ENCODE data around the gene TMEM97.

Gene TMEM97

DNA sequence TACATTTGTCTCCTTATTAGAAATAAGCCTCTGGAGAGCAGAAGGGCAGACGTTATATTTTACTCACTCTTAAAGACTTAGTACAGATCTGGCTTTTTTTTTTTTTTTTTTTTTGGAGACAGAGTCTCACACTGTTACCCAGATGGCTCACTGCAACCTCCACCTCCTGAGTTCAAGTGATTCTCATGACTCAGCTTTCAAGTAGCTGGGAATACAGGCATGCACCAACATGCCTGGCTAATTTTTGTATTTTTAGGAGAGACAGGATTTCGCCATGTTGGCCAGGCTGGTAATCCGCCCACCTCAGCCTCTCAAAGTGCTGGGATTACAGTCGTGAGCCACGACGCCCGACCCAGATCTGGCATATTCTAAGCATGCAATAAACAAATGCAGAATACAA, 36.4 kb upstream of the TMEM97 start:
- no peak overlapping the region for H3K4me3 ChIP-seq (replicated peaks; ENCODE audit: insufficient read depth, low read length)
- no peaks in the 10 kb centered on the region for H3K27me3 ChIP-seq (ENCODE audit: insufficient read depth, poor library complexity, severe bottlenecking)
- TF ChIP-seq SPI1 (IDR thresholded peaks at IDR 0.05; ENCODE audit: borderline replicate concordance, low read depth) (no peak), GABPA (IDR thresholded peaks at IDR 0.05; ENCODE audit: low read depth) (no peak), POLR2AphosphoS5 (IDR thresholded peaks at IDR 0.05; ENCODE audit: low read depth) (no peak)
- TF ChIP-seq, protein P1, sequence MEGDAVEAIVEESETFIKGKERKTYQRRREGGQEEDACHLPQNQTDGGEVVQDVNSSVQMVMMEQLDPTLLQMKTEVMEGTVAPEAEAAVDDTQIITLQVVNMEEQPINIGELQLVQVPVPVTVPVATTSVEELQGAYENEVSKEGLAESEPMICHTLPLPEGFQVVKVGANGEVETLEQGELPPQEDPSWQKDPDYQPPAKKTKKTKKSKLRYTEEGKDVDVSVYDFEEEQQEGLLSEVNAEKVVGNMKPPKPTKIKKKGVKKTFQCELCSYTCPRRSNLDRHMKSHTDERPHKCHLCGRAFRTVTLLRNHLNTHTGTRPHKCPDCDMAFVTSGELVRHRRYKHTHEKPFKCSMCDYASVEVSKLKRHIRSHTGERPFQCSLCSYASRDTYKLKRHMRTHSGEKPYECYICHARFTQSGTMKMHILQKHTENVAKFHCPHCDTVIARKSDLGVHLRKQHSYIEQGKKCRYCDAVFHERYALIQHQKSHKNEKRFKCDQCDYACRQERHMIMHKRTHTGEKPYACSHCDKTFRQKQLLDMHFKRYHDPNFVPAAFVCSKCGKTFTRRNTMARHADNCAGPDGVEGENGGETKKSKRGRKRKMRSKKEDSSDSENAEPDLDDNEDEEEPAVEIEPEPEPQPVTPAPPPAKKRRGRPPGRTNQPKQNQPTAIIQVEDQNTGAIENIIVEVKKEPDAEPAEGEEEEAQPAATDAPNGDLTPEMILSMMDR (IDR thresholded peaks at IDR 0.05; ENCODE audit: insufficient read depth, low read length) = no peak
- TF ChIP-seq, protein P2, sequence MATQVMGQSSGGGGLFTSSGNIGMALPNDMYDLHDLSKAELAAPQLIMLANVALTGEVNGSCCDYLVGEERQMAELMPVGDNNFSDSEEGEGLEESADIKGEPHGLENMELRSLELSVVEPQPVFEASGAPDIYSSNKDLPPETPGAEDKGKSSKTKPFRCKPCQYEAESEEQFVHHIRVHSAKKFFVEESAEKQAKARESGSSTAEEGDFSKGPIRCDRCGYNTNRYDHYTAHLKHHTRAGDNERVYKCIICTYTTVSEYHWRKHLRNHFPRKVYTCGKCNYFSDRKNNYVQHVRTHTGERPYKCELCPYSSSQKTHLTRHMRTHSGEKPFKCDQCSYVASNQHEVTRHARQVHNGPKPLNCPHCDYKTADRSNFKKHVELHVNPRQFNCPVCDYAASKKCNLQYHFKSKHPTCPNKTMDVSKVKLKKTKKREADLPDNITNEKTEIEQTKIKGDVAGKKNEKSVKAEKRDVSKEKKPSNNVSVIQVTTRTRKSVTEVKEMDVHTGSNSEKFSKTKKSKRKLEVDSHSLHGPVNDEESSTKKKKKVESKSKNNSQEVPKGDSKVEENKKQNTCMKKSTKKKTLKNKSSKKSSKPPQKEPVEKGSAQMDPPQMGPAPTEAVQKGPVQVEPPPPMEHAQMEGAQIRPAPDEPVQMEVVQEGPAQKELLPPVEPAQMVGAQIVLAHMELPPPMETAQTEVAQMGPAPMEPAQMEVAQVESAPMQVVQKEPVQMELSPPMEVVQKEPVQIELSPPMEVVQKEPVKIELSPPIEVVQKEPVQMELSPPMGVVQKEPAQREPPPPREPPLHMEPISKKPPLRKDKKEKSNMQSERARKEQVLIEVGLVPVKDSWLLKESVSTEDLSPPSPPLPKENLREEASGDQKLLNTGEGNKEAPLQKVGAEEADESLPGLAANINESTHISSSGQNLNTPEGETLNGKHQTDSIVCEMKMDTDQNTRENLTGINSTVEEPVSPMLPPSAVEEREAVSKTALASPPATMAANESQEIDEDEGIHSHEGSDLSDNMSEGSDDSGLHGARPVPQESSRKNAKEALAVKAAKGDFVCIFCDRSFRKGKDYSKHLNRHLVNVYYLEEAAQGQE (IDR thresholded peaks at IDR 0.05; ENCODE audit: insufficient replicate concordance, low read depth) = no peak
- H3K27ac ChIP-seq (replicated peaks) = no peak overlapping the region
- no peak for DNase-seq (ENCODE audit: low read depth in 1 of 2, low spot score in 1 of 2)

- TF ChIP-seq, protein P1 (IDR thresholded peaks at IDR 0.05; ENCODE audit: insufficient read depth, low read length) = no peak
- TF ChIP-seq GABPA (IDR thresholded peaks at IDR 0.05; ENCODE audit: low read depth) = no peak
- no peak for TF ChIP-seq SPI1 (IDR thresholded peaks at IDR 0.05; ENCODE audit: borderline replicate concordance, low read depth)
- TF ChIP-seq, protein P2 (IDR thresholded peaks at IDR 0.05; ENCODE audit: insufficient replicate concordance, low read depth) = no peak
- no peak for TF ChIP-seq POLR2AphosphoS5 (IDR thresholded peaks at IDR 0.05; ENCODE audit: low read depth)
- no peak for DNase-seq (ENCODE audit: low read depth in 1 of 2, low spot score in 1 of 2)
- Histone ChIP-seq H3K27ac (replicated peaks) (no peak overlapping the region), H3K4me3 (replicated peaks; ENCODE audit: insufficient read depth, low read length) (no peak overlapping the region), H3K27me3 (ENCODE audit: insufficient read depth, poor library complexity, severe bottlenecking) (no peaks in the 10 kb centered on the region)
Observed at GRCh38 chr17:28285965-28286364, 33.0 kb upstream of the TMEM97 start.

- Histone ChIP-seq H3K27ac (replicated peaks) (no peak overlapping the region), H3K4me3 (replicated peaks; ENCODE audit: insufficient read depth, low read length) (no peak overlapping the region), H3K27me3 (ENCODE audit: insufficient read depth, poor library complexity, severe bottlenecking) (no peaks in the 10 kb centered on the region)
- DNase-seq (ENCODE audit: low read depth in 1 of 2, low spot score in 1 of 2) = no peak
- TF ChIP-seq, protein P1 (IDR thresholded peaks at IDR 0.05; ENCODE audit: insufficient read depth, low read length) = no peak
- TF ChIP-seq SPI1 (IDR thresholded peaks at IDR 0.05; ENCODE audit: borderline replicate concordance, low read depth) = no peak
- no peak for TF ChIP-seq POLR2AphosphoS5 (IDR thresholded peaks at IDR 0.05; ENCODE audit: low read depth)
- no peak for TF ChIP-seq GABPA (IDR thresholded peaks at IDR 0.05; ENCODE audit: low read depth)
- TF ChIP-seq, protein P2 (IDR thresholded peaks at IDR 0.05; ENCODE audit: insufficient replicate concordance, low read depth) = no peak
Observed at GRCh38 chr17:28290703-28291102, 28.3 kb upstream of the TMEM97 start.

Measured in HL-60 (cell line).